Kidney epithelial cell (primary cell): ENCODE results near the gene CAMTA1. TPM values are rescaled to one million over a fixed set of nuclear protein-coding genes. Genes with fewer than 3 reads are reported as not detected.

Experiments used
- DNase-seq: peaks from one replicate; pipeline ENCODE4 v3.0.0-alpha.2; 2010; ENCODE audit warnings: low read depth
- H3K27me3 ChIP-seq: 2 replicates; pipeline ENCODE4 v1.6.0; 2011; ENCODE audit warnings: low read length; ENCODE audit not compliant: control insufficient read depth, insufficient read depth
- H3K36me3 ChIP-seq: 2 replicates; pipeline ENCODE4 v1.5.1; 2011; ENCODE audit warnings: low read length; ENCODE audit not compliant: control insufficient read depth, insufficient read depth
- H3K4me3 ChIP-seq: 2 replicates; pipeline ENCODE4 v1.5.1; 2011; ENCODE audit warnings: low read depth, mild to moderate bottlenecking, control low read depth, low read length
- CTCF ChIP-seq: IDR thresholded peaks from 2 replicates; pipeline ENCODE4 v1.5.1; 2011; ENCODE audit warnings: mild to moderate bottlenecking, moderate library complexity, low read length, control low read depth, inconsistent platforms; ENCODE audit not compliant: insufficient read depth, poor library complexity, severe bottlenecking
- total RNA-seq: library from RNA; depleted of rRNA; stranded (reverse); fragments of >200 nt; gene quantifications from 2 replicates; pipeline ENCODE4 v1.2.3, GENCODE V29; 2015

The CAMTA1 gene
- total RNA-seq, 1 donor from 2014 or later: 76.5 TPM

GRCh38 chr1:7009741-7010525 is 224.7 kb downstream of the CAMTA1 start:
- H3K36me3 ChIP-seq: no peaks in the 10 kb centered on the region
- DNase-seq: no peak
- TF ChIP-seq CTCF: no peak
- peaks cover 2% of the 10 kb centered on the region for H3K27me3 ChIP-seq
- no peak overlapping the region for H3K4me3 ChIP-seq

- Histone ChIP-seq H3K36me3 (no peaks in the 10 kb centered on the region), H3K27me3 (peaks cover 2% of the 10 kb centered on the region), H3K4me3 (no peak overlapping the region)
- no peak for DNase-seq
- no peak for TF ChIP-seq CTCF
Observed at GRCh38 chr1:7010534-7011200, 225.4 kb downstream of the CAMTA1 start.

GRCh38 chr1:7011826-7012225 is 226.6 kb downstream of the CAMTA1 start:
- Histone ChIP-seq H3K4me3 (no peak overlapping the region), H3K36me3 (no peaks in the 10 kb centered on the region), H3K27me3 (peaks cover 2% of the 10 kb centered on the region)
- TF ChIP-seq CTCF: no peak
- no peak for DNase-seq

GRCh38 chr1:7012461-7012924 is 227.2 kb downstream of the CAMTA1 start:
- no peak for TF ChIP-seq CTCF
- Histone ChIP-seq H3K27me3 (peaks cover 2% of the 10 kb centered on the region), H3K4me3 (no peak overlapping the region), H3K36me3 (no peaks in the 10 kb centered on the region)
- no peak for DNase-seq

- Histone ChIP-seq H3K4me3 (no peak overlapping the region), H3K36me3 (no peaks in the 10 kb centered on the region), H3K27me3 (no peaks in the 10 kb centered on the region)
- DNase-seq: no peak
- TF ChIP-seq CTCF: no peak
Observed at GRCh38 chr1:7013833-7014639, 228.8 kb downstream of the CAMTA1 start.
